ENCODE measurements around the gene FIG4. TPM values are rescaled to one million over a fixed set of nuclear protein-coding genes. Genes with fewer than 3 reads are reported as not detected.
"Not testable (repeated sequence)": the region's sequence is repeated elsewhere in the genome, so short reads cannot be mapped to it uniquely, and the experiment has no call there.

FIG4 gene
- total RNA-seq, 1 donor: 27.1 TPM

DNA sequence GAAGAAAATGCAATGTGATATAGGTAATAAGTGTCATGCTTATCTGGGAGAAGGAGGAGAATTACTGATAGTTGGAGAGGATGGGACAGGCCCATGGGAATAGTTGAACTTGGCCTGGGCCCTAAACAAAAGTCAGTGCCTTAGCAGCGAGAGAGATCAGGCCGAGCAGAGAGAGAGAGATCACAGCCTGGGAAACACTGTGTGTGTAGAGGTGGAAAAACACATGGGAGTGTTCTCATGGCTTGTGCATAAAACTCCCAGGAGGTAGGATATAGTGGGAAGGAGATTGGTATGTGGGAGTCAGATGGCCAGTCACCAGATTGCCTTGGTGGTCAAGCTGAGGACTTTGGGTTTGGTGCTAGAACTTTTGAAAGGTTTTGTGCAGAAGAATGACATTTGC lies 47.6 kb downstream of the FIG4 start:
- peaks cover 2% of the 10 kb centered on the region for H3K4me1 ChIP-seq (ENCODE audit: insufficient read depth, low read length)
- H3K36me3 ChIP-seq (ENCODE audit: insufficient read depth, low read length): no peaks in the 10 kb centered on the region
- no peaks in the 10 kb centered on the region for H3K9me3 ChIP-seq (ENCODE audit: low read depth, low read length)
- no peak overlapping the region for H3K4me2 ChIP-seq (ENCODE audit: insufficient read depth, low read length)
- H3K79me2 ChIP-seq (ENCODE audit: insufficient read depth, low read length): no peaks in the 10 kb centered on the region
- no peak for TF ChIP-seq CTCF (IDR thresholded peaks at IDR 0.05; ENCODE audit: extremely low read depth, low read depth, low read length)
- peak; percentile 39 for DNase-seq (ENCODE audit: insufficient read length, low spot score, missing footprints)
- no peaks in the 10 kb centered on the region for H4K20me1 ChIP-seq (ENCODE audit: insufficient read depth, low read length)
- no peak overlapping the region for H3K27ac ChIP-seq (ENCODE audit: low read depth, low read length)
- H2AFZ ChIP-seq (ENCODE audit: low read length): no peak overlapping the region
- H3K27me3 ChIP-seq (ENCODE audit: insufficient read depth, low read length): no peaks in the 10 kb centered on the region
- no peak overlapping the region for H3K4me3 ChIP-seq (ENCODE audit: insufficient read depth, low read length)

DNA sequence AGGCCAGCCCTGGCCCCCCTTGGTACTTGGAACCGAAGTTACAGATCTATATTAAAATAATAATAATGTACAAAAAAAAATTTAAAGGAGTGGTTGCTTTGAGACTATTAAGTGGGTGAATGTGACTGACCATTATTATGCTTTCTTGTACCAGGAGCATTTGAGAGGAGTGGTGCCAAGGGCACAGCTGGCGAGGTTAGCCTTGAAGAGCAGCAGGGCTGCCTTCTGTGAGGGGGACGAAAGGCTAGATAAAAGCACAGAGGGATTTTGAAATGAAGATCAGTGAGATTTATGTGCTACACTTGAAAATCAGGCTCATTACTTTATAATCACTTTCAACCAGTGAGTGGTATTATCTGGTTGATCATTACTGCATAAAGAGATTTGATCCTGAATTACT lies 48.6 kb downstream of the FIG4 start:
- no peaks in the 10 kb centered on the region for H3K27me3 ChIP-seq (ENCODE audit: insufficient read depth, low read length)
- H3K4me1 ChIP-seq (ENCODE audit: insufficient read depth, low read length): peaks cover 9% of the 10 kb centered on the region
- DNase-seq (ENCODE audit: insufficient read length, low spot score, missing footprints): no peak
- TF ChIP-seq CTCF (IDR thresholded peaks at IDR 0.05; ENCODE audit: extremely low read depth, low read depth, low read length): no peak
- H4K20me1 ChIP-seq (ENCODE audit: insufficient read depth, low read length): no peaks in the 10 kb centered on the region
- H3K9me3 ChIP-seq (ENCODE audit: low read depth, low read length): no peaks in the 10 kb centered on the region
- H3K27ac ChIP-seq (ENCODE audit: low read depth, low read length): no peak overlapping the region
- H3K4me3 ChIP-seq (ENCODE audit: insufficient read depth, low read length): no peak overlapping the region
- H3K79me2 ChIP-seq (ENCODE audit: insufficient read depth, low read length): no peaks in the 10 kb centered on the region
- H3K36me3 ChIP-seq (ENCODE audit: insufficient read depth, low read length): no peaks in the 10 kb centered on the region
- no peak overlapping the region for H2AFZ ChIP-seq (ENCODE audit: low read length)
- H3K4me2 ChIP-seq (ENCODE audit: insufficient read depth, low read length): no peak overlapping the region

GRCh38 chr6:109740787-109741186 lies 49.7 kb downstream of the FIG4 start:
- H3K27ac ChIP-seq (ENCODE audit: low read depth, low read length): no peak overlapping the region
- no peaks in the 10 kb centered on the region for H3K27me3 ChIP-seq (ENCODE audit: insufficient read depth, low read length)
- H4K20me1 ChIP-seq (ENCODE audit: insufficient read depth, low read length): no peaks in the 10 kb centered on the region
- no peak overlapping the region for H3K4me2 ChIP-seq (ENCODE audit: insufficient read depth, low read length)
- DNase-seq (ENCODE audit: insufficient read length, low spot score, missing footprints): no peak
- H3K79me2 ChIP-seq (ENCODE audit: insufficient read depth, low read length): no peaks in the 10 kb centered on the region
- no peak overlapping the region for H3K4me3 ChIP-seq (ENCODE audit: insufficient read depth, low read length)
- H3K36me3 ChIP-seq (ENCODE audit: insufficient read depth, low read length): no peaks in the 10 kb centered on the region
- peaks cover 9% of the 10 kb centered on the region for H3K4me1 ChIP-seq (ENCODE audit: insufficient read depth, low read length)
- H2AFZ ChIP-seq (ENCODE audit: low read length): no peak overlapping the region
- TF ChIP-seq CTCF (IDR thresholded peaks at IDR 0.05; ENCODE audit: extremely low read depth, low read depth, low read length): no peak
- H3K9me3 ChIP-seq (ENCODE audit: low read depth, low read length): no peaks in the 10 kb centered on the region

DNA sequence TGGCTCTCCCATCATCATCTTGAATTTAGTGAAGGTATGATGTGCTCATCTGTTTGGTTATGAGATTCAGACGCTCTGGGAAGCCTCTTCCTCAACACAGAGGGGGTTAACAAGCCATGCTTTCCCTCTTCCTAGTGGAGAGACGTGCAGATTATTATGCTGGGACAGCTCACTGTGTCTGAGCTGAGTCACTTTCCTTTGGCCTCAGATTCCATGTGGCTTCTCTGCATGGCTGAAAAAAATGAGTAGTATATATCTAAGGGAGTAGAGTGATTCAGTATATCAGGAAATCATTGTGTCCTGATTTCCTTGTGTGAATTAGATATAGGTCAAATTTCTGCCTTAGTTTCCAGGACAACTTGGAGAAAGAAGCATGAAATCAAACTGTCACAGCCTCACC lies 52.6 kb downstream of the FIG4 start:
- Histone ChIP-seq H3K4me3 (ENCODE audit: insufficient read depth, low read length) (no peak overlapping the region), H3K36me3 (ENCODE audit: insufficient read depth, low read length) (no peaks in the 10 kb centered on the region), H3K9me3 (ENCODE audit: low read depth, low read length) (no peaks in the 10 kb centered on the region), H3K4me1 (ENCODE audit: insufficient read depth, low read length) (peaks cover 9% of the 10 kb centered on the region), H3K4me2 (ENCODE audit: insufficient read depth, low read length) (no peak overlapping the region), H2AFZ (ENCODE audit: low read length) (no peak overlapping the region), H3K27me3 (ENCODE audit: insufficient read depth, low read length) (no peaks in the 10 kb centered on the region), H3K27ac (ENCODE audit: low read depth, low read length) (no peak overlapping the region), H4K20me1 (ENCODE audit: insufficient read depth, low read length) (no peaks in the 10 kb centered on the region), H3K79me2 (ENCODE audit: insufficient read depth, low read length) (no peaks in the 10 kb centered on the region)
- peak; percentile 73 for DNase-seq (ENCODE audit: insufficient read length, low spot score, missing footprints)
- no peak for TF ChIP-seq CTCF (IDR thresholded peaks at IDR 0.05; ENCODE audit: extremely low read depth, low read depth, low read length)

DNA sequence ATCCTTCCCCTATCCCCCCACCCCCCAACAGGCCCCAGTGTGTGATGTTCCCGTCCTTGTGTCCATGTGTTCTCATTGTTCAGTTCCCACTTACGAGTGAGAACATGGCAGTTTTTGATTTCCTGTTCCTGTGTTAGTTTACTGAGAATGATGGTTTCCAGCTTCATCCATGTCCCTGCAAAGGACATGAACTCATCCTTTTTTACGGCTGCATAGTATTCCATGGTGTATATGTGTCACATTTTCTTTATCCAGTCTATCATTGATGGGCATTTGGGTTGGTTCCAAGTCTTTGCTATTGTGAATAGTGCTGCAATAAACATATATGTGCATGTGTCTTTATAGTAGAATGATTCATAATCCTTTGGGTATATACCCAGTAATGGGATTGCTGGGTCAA lies 53.7 kb downstream of the FIG4 start:
- not testable (repeated sequence) for H3K36me3 ChIP-seq (ENCODE audit: insufficient read depth, low read length); DNase-seq (ENCODE audit: insufficient read length, low spot score, missing footprints); H3K4me1 ChIP-seq (ENCODE audit: insufficient read depth, low read length); H3K27ac ChIP-seq (ENCODE audit: low read depth, low read length); H3K27me3 ChIP-seq (ENCODE audit: insufficient read depth, low read length); H3K9me3 ChIP-seq (ENCODE audit: low read depth, low read length); H4K20me1 ChIP-seq (ENCODE audit: insufficient read depth, low read length); H3K79me2 ChIP-seq (ENCODE audit: insufficient read depth, low read length); H3K4me3 ChIP-seq (ENCODE audit: insufficient read depth, low read length); H3K4me2 ChIP-seq (ENCODE audit: insufficient read depth, low read length); H2AFZ ChIP-seq (ENCODE audit: low read length)
